ENCODE results near the gene GNAZ.

DNA sequence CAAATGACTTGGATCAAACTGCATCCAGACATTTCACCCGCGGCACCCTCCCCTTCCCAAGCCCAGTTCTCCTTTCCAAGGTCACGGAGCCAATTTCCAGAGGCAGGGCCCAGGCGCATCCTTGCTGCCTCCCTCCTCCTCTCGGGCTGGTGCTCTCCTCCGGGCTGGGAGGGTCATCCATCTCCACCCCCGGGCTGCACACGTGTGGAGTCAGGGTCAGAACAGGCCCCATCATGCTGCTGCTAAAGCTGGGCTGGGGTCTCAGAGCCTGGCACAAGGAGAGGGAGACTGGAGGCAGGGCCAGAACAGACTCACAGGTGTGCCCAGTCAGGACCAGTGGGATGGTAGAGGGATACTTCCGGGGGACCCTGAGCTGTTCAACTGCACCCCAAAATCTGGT is 57.5 kb downstream of the GNAZ start:
- TF ChIP-seq, protein P1, sequence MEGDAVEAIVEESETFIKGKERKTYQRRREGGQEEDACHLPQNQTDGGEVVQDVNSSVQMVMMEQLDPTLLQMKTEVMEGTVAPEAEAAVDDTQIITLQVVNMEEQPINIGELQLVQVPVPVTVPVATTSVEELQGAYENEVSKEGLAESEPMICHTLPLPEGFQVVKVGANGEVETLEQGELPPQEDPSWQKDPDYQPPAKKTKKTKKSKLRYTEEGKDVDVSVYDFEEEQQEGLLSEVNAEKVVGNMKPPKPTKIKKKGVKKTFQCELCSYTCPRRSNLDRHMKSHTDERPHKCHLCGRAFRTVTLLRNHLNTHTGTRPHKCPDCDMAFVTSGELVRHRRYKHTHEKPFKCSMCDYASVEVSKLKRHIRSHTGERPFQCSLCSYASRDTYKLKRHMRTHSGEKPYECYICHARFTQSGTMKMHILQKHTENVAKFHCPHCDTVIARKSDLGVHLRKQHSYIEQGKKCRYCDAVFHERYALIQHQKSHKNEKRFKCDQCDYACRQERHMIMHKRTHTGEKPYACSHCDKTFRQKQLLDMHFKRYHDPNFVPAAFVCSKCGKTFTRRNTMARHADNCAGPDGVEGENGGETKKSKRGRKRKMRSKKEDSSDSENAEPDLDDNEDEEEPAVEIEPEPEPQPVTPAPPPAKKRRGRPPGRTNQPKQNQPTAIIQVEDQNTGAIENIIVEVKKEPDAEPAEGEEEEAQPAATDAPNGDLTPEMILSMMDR (optimal IDR thresholded peaks at IDR 0.05 in 1 of 3, IDR thresholded peaks at IDR 0.05 in 1 of 3, conservative IDR thresholded peaks at IDR 0.05 in 1 of 3; ENCODE audit: extremely low read depth in 1 of 3, insufficient read depth in 2 of 3, low read length in 3 of 3), result no peak
- no peak for TF ChIP-seq EZH2 (IDR thresholded peaks at IDR 0.05; ENCODE audit: low read length)

Data from keratinocyte (primary cell).